Activated CD4-positive, CD25-positive, alpha-beta regulatory T cell treated with anti-CD3 and anti-CD28 coated beads, Interleukin-2, amount 50 U/mL, for 16 hours (primary cell): ENCODE measurements around the gene LIMS2.

Source experiments
- DNase-seq: peaks from one replicate; pipeline ENCODE4 v3.0.0-alpha.2; 2020; ENCODE audit warnings: low read depth, low spot score

The LIMS2 gene

DNA sequence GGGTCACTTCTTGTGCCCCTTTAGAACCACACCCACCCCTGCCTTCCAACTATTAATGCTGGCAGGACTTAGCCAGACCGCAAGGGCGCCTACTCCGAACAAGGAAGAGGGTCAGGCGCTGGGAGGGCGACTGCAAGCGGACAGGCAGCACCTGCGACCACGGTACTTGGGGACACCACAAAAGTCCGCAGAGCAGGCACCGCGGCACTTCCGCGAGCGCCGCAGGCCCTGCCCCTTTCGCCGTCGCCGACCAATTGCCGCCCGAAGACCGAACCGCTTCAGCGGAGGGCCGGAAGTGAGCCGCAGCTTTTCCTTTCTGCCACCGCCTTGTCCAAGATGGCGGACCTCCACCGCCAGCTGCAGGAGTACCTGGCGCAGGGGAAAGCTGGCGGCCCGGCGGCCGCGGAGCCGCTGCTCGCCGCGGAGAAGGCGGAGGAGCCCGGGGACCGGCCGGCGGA lies 25.9 kb upstream of the LIMS2 start, which contains the start of gene SFT2D3:
Gene SFT2D3, plus strand, starts transcription at position 305 of the 458 bp plus-strand sequence. Its CDS starts 32 bp downstream, at position 337.
- peak; percentile 83 for DNase-seq

DNA sequence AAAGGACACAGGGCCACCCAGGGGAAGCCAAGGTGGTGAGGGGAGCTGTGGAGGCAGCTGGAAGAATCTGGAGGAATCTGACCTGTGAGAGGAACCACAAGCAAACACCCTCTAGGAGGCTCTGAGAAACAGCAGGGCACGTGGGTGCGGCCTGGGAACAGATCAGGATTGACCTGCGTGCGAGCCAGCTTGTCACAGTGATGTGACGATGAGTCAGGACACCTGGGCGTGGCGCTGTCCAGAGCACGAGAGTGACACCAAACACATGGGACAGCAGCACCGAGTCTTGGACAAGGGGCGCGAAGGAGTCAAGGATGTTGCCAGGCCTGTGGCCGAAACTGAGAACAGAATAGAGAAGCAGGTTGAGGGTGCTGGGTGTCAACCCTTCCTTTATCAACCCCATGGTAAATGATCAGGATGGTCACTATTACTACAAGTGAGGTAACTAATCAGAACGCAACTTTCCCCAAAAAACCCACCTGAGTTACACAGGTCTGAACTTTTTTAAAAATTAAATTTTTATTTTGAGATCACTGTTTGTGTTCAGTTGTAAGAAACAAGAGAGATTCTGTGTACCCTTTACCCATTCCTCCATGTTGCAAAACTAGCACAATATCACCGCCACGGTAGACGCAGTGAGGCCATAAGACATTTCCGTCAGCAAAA lies 25.3 kb upstream of the LIMS2 start:
- no peak for DNase-seq

DNA sequence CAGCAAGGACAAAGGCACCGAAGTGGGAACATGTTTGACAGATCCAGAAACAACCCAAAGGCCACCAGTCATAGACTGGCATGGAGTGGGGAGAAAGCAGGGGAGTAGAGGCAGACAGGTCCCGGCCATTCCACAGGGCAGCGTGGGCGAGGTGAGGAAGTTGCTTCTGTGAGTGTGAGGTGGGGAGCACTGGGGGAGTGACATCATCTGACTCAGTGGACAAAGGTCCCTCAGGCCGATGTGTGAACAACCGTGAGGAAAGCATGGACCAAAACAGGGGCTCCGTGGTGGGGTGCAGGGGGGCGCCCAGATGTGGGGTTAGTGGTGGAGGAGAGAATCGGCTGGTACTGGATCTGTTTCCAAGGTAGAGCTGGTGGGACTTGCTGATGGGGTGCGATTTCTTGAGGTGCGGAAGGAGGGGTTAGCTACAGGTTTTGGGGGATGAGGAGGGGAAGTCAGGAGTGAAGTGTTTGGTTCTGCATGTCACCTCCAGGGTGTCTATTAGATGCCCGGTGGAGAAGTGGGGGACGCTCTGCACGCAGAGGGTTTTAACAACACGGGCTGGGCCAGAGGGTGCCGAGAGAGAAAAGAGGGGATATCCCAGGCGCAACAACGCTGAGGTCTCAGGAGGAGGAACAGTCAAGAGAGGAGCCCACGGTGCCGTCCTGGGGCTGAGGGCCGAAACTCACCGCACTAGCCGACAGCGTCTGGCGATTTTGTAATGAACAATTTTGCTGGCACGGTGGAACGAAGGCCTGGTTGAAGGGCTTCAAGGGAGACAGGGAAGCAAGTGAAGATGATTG lies 23.4 kb upstream of the LIMS2 start:
- no peak for DNase-seq

DNA sequence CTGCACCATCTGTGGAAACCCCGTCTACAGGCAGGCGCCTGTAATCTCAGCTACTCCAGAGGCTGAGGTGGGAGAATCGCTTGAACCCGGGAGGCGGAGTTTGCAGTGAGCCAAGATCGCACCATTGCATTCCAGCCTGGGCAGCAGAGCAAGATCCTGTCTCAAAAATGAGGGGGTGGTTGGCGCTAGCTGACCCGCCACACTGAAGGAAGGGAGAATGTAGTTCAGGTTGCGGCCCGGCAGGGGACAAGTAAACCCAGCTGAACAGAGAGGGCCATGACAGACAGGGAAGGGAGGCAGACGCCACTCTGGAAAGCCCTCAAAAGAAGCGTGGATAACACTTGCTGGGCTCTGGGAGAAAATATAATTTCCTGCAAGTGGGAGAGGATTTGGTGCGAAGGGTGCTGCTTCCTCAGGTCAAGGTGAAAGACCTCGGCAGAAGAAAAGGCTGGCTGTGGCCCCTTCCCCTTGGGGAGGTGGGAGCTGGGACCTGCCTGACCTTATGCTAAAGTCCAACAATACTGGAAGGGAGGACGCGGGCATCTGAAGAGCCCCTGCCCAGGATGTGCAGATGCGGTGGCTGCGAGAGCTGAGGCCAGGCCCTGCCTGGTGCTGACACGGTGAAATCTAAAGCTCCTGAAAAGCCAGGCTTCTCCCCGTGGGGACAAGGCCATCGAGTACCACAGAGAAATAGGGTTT lies 22.3 kb upstream of the LIMS2 start:
- no peak for DNase-seq

DNA sequence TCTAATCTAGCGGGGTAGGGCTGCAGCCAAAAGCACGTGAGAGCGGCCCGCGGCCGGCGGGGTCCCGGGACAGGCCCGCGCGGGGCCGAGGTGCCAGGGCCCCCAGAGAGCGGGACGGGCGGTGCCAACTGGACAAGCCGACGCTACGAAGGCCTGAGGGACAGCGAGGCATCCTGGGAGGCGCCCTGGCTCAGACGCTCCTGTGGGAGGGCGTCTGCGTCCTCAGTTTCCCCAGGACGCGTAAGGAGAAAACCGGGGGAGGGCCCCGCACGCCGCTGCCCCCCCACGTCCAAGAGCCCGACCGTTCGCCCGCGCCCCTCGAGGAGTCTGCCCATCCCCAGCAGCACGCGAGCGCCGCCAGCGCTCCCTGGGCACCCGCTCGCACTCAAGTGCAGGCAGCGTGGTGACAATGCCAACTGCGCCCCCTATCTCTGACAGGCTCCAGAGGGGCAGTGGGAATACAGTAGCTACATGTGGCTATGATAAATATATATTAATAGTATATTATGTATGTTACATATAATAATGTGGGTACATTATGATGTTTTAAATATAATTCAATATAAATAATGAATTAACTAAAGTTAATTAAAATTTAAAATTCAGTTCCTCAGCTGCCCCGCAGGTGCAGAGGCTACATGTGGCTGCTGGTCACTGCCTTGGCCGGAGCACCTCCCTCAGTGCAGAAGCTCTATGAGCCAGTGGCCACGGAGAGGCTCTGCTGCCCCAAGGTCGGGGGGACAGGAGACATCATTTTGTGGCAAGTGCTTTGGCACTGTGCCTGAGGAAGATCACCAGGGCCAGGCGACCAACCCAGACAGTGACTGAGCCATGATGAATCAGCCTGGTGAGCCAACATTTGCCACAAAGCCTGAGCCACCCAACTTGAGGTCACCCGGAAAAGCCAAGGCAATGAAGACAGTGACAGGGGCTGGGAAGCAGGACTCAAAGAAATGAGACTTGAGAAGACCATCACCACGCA lies 20.5 kb upstream of the LIMS2 start:
- DNase-seq, result peak; percentile 23

DNA sequence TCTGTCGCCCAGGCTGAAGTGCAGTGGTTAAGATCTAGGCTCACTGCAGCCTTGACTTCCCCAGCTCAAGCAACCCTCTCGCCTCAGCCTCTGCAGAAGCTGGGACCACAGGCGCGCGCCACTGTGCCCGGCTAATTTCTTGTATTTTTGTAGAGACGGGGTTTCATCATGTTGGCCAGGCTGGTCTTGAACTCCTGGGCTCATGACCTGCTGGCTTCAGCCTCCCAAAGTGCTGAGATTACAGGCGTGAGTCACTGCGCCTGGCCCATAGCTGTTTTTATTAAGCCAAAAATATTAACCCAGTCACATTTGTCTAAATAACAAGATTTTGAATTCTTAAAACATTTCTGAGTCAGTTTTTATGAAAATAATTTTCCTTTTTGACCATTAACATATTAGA lies 19.7 kb upstream of the LIMS2 start:
- DNase-seq, result no peak

DNA sequence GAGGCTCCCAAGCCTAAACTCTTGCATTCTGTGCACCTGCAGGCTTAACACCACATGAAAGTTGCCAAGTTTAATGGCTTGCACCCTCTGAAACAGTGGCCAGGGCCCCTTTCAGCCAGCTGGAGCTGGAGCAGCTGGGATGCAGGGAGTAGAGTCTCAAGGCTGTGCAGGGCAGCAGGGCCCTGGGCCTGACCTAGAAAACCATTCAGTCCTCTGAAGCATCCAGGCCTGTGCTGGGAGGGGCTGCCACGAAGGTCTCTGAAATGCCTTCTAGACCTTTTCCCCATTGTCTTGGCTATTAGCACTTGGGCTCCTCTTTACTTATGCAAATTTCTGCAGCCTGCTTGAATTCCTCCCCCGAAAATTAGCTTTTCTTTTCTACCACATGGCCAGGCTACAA lies 15.4 kb upstream of the LIMS2 start:
- no peak for DNase-seq

DNA sequence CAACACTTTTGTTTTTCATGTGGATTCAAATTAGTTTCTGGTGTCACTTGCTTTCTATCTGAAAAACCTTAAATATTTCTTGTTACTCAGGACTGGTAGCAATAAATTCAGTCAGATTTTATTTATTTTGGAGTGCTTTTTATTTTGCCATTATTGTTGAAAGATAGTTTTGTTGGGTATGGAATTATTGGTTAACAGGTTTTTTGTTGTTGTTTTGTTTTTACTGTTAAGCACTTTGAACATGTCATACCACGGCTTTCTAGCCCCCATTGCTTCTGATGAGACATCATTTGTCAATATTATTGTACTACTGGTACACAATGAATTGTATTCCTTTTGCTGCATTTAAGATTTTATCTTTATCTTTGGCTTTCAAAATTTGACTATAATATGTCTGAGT lies 13.1 kb upstream of the LIMS2 start:
- DNase-seq, result no peak

DNA sequence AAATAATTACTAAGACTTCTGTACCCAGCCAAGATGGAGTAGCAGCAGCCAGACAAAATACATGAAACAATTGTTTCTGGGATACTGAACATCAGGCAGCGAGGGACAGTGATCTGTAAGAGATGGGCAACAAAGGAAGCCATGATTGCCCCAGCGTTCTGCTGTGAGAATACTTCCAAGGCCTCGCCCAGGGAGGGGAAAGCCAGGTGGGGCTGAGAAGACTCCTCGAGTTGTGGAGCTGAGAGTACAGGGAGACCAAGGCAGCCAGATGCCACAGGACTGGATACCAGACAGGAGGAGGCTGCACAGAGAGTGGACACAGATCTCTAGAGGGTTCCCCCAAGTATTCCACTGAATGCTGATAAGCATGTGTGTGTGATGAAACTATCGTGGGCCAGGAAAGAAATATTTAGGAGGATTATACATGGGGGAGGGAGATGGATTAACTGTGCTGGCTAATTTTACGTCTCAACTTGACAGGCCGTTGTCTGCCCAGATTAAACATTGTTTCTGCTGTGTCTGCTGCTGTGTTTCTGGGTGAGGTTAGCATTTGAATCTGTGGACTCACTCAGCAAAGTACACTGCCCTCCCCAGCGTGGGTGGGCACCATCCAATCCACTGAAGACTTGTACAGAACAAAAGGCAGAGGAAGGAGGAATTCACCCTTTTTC lies 10.2 kb upstream of the LIMS2 start:
- no peak for DNase-seq

DNA sequence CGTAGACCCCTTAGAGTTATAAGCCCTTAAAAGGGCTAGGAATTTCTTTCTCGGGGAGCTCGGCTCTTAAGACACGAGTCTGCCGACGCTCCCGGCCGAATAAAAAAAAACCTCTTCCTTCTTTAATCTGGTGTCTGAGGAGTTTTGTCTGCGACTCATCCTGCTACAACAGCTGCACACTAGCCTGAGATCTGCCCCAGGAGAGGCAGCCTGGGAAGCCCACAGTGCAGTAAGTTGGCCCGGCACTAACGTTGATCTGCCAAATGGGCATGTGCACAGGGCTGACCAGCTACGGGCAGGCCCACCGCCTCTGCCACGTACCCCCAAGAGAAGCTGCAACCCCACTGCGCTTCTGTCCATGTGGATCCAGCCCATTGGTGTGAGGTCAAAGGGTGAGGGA lies 8.4 kb upstream of the LIMS2 start:
- DNase-seq, result no peak

DNA sequence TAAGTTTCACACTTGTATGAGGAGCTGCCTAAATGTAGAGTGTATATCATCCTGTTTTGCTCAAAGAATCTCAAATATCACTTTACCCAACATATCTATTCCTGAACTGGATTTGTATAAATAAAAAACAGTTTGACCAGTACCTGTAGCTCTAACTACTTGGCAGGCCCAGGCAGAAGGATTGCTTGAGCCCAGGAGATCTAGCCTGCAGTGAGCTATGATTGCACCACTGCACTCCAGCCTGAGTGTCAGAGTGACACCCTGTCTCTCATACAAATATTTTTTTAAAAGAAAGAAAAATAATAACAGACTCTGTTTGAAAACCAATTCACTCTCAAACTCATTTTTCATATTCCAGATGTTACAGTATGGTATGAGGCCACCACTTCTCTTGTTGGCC lies 7.7 kb upstream of the LIMS2 start:
- DNase-seq, result no peak

DNA sequence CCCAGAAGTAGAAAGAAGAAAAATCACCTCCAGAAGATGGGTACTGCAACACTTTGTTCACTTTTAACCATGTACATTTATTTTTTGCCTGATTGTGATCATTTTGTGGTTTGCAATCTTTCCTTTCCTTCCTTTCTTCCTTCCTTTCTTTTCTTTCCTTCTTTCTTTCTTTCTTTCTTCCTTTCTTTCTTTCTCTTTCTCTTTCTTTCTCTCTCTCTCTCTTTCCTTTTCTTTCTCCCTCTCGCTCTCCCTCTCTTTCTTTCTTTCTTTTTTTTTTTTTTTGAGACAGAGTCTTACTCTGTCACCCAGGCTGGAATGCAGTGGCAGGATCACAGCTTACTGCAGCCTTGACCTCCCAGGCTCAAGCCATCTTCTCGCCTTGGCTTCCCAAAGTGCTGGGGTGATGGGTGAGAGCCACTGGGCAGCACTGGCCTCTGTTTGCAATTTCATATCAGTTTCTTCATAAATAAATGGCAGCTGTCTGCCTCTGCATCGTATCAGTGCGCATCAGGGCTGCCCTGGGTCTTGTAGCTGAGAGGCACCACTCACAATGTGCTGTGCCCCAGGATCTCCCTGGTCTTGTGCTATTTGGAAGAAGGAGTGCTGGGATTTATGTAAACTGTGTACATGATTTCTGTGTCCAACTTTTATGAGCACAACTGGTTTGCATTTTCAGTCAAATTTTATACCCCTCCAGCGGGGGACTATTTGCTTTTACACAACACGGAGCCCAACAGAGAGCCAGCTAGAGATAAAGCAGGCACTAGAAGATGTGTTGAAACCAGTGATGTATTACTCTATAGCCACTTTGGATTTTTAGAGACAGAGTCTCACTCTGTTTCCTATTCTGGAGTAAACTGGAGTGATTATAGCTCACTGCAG lies 6.9 kb upstream of the LIMS2 start:
- DNase-seq, result no peak

DNA sequence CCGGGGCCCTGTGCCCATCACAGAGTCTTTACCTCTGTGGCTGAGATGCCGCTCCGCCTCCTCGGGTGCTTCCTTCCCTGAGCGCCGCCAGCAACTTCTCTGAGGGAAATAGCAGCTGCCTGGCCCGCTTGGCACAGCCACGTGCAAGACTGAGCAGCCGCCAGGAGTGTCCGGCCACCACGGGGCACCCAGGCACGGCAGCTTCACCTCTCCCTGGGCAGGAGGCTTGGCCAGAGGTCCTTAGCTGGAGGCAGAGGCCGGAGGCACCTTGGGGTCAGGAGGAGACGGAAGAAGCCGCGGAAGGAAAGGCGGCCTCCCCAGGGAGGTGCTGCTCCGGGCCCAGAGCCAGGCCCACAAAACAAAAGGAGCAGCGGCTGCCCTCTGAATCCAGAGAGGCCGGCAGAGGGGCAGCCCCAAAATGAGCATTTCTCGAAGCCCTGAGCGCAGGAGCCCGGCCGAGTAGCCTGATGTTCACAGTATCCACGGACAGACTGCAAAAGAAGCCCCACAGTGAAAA lies 6.0 kb upstream of the LIMS2 start:
- no peak for DNase-seq

DNA sequence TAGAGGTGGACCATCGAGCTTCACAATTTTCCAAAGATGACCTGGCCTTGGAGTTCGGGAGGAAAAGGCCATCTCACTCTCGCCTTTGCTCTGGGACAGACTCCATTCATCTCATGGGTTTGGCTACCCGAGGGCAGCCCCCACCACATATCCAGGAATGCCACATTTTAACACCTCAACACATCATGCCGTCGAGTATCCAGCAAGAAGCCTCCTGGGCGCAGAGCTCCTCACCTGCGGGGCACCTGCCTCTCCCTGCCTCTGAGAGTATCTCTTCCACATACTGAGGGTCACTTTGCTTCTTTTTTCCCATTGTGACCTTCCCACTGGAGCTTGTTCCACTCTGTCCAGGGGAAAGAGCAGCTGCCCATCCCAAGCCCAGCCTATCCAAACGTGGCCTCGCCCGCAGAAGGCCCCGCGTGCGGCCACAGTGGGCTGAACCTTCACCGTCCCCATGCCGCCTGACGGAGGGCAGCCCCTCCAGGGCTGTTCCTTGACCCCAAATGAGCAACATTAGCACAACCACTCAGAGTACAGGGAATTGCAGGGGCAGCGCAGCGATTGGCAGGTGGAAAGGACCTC lies 5.5 kb upstream of the LIMS2 start:
- no peak for DNase-seq

DNA sequence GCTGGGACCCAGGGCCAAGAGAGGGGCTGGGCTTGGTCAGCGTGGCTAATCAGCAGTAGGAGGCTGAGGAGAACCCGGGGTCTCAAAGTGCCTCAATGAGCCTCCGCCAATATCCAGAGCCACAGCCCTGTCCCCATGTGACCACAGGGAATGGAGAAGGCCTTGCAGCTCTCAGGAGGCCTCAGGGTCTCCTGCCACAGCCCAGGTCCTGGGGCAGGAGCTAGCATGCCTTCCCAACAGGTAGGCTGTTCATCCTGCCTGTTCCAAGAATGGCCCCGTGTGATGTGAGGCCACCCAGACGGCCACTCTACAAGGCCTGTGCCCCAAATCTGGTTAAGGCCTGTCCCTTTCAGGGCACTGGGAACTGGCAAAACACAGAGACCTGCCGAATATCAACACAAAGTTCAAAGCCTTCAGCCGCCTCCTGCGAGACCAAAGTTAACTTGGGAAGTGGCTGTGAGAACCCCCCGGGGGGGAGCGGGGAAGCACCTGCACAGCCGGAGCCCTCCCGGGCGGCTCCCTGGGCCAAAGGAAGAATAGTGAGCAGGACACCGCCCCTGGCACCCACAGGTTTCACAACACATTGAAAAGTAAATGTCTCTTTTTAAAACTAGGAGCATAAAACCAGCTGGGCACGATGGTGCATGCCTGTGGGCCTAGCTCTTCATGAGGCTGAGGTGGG lies 4.5 kb upstream of the LIMS2 start:
- DNase-seq, result no peak

DNA sequence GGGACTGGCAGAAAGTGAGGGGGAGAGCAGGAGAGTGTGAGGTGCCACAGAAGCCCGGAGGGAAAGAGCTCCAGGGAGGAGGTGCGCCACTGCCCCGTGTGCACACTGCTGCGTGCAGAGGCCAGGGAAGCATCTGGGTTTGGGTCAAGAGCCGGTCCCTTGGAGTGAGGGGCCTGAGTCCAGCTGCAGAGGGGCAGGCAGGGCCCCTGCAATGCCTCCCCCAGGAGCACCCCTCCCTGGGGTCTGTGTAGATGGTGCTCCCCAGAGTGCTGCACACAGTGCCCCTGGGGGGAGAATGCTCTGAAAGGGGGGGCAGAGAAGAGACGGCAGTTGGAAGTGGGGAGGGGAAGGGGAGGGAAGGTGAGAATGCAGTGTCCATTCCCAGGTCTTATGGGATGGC lies 3.7 kb upstream of the LIMS2 start:
- no peak for DNase-seq

DNA sequence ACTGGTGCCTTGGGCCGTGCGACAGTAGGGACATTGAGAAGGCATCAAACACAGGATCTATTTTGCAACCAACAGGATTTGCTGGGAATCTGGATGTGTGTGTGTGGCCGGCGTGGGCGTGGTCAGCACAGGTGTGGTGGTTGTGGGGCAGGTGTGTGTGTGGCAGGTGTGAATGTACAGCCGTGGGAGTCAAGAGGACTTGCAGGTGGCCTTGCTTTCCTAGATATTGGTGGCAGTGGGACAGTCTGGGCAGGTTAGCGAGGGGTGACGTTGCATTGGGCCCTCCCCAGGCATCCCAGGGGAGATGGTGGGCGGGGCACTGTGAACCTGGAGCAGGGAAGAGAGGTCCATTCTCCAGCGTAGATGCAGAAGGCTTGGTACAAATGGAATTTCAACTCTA lies 3.2 kb upstream of the LIMS2 start:
- no peak for DNase-seq

DNA sequence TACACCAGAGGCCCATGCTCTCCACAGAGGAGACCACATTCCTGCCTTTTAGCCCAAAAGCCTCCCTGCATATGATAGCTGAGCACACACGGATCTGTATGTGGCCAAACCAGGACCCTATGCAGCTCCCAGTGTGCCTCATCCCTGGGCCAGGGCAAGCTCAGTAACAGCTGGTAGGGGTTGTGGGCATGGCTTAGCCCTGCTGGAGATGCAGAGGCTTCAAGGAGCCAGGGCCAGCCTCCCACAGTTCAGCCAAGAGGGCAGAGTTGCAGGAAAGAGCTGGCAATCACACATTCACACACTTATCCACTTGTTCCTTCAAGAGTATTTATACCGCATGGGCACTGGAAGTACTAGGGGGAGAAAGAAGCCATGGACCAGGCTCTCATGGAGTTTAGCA lies 1.6 kb upstream of the LIMS2 start:
- no peak for DNase-seq
